Stimulated activated CD4-positive, alpha-beta T cell treated with anti-CD3 and anti-CD28 coated beads, Interleukin-12 subunit alpha, Interleukin-12 subunit beta, amount 100 ng/mL, for 24 hours (primary cell): ENCODE measurements around the gene NRP2.

Experiments
- DNase-seq, 2 experiments: peaks; one replicate each; pipeline ENCODE4 v3.0.0-alpha.2; 2020; ENCODE audit warnings: low read depth in 2 of 2

Gene NRP2

DNA sequence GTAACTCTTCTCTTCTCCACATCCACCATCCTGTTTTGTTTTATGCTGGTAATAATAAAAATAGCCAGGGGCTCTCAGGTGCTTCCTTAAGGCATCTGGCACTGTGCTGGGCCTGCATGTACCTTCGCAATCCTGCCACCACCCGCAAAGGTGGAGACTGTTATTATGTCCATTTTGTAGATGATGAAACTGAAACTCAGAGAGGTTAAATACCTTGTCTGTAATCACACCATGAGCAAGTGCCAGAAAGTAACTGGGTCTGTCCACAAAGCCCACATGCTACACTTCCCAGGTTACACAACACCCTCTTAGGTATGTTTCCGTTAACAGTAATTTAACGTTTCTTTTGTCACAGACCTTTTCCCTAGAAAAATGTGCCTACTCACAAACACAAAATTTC, 27.0 kb downstream of the NRP2 start:
- no peak for DNase-seq

- DNase-seq: no peak
Observed at GRCh38 chr2:205712508-205712907, 30.2 kb downstream of the NRP2 start.

DNA sequence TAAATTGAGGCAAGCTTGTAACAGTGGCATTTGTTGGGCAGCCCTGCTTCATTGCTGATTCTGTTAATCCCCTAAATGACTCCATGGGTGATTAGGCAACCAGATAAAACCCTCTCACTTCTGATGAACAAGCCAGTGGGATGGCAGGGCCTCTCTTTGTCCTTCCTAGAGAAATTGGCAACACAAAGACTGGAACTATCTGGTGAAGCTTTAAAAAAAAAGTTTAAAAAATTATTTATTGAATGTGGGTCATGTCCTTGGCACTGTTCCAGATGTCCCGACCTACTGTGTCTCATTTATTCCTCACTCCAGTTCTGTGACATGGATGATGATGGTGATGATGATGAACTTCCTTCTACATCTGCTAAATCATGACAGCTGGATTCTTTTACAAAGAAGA, 30.8 kb downstream of the NRP2 start:
- DNase-seq: no peak

DNA sequence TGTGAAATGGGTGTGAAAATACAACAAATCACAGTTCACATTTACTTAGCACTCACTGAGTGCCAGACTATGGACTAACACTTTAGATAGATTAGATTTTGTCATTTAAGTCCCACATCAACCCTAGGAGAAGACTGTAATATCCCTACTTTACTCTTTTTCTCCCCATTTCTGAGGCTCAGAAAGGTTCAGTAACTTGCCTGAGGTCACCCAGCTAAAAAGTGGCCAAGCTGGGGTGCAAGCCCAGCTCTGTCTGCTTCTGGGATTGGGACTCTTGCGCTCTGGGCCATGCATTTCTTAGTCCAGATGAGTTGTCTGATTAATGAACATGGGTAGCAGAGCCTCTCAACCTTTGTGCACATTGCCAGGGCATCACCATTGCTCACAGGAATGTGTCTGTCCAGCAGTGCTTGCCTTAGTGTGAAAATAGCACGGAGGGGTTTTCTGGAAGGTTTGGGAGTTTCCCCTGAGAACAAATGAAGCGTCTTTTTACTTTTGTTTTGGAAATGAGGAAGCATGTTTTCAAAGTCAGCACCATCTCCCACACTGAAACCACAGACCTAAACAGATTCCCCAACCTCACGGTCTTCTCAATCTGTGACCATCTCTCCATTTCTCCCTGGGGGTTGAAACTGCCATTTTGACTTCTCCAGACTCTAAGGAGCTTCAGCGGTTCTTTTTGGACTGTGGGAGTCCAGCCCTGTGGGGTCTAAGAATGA, 31.9 kb downstream of the NRP2 start:
- no peak for DNase-seq

DNA sequence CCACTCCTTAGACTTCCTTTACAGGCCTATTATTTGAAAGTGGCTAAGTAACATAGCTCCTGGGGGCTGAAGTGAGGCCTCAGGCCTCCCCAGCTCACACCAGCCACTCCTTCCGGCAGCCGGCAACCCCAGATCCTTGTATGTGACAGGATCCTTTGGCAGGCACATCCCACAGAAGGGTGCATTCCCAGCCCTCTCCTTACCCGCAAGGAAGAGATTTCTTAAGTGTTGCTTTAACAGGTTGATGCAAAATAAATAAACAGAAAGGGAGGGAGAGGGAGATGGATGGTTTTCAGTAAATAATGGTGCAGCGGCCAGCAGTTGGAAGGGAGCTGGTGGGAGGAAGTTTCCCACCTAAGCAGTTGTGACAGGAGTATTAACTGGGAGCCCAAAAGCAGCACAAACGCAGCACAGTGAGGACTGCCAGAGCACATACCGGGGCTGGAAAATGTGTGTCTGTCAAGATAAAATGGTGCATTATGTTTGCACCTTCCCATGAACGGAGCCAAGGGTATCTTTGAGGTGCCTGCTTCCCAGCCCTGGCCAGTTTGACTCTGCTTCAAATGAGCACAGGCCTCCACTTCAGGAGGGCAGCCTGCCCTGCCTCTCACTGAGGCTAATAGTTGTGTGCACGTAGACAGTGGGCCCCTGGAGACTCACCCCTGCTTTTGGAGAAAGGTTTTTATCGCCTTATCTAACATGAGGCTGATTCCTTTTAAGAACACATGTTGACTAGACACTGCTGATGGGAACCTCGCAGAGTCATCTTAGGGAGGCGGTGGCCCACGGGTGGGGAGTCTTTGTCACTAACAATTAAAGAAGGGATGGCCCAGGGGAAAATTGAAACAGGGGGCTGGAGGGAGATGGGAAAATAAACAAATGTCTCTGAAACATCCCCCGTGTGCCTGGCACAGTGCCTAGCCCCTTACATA, 32.8 kb downstream of the NRP2 start:
- no peak for DNase-seq

DNA sequence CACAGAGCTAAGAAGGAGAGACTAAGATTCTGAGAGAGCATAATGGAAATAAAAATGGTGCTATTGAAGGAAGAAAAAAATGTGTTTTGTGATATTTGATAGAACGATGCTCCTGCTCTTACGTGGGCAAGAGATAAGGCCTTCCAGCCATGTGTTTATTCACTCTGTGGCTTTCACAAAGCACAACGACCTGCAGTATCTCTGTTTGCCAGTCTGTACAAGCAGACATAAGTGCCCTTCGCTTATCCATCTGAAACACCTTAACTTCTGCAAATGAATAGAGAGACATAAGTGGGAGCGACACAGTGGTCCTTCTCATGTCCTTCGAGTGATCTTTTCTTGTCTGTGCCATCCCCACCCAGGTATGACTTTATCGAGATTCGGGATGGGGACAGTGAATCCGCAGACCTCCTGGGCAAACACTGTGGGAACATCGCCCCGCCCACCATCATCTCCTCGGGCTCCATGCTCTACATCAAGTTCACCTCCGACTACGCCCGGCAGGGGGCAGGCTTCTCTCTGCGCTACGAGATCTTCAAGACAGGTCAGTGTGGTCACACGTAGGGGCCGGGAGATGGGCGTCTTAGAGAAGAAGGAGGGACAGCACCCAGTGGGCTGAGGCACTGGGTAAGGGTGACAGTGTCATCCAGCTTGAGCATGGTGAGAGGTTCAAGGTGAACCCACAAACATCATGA, 33.7 kb downstream of the NRP2 start:
- DNase-seq: no peak

GRCh38 chr2:205717175-205717846, 35.0 kb downstream of the NRP2 start:
- DNase-seq: no peak

- DNase-seq: no peak
Observed at GRCh38 chr2:205717999-205718398, 35.7 kb downstream of the NRP2 start.

GRCh38 chr2:205719847-205720246, 37.5 kb downstream of the NRP2 start:
- DNase-seq: no peak

- no peak for DNase-seq
Observed at GRCh38 chr2:205720451-205720902, 38.2 kb downstream of the NRP2 start.

GRCh38 chr2:205721057-205721449, 38.8 kb downstream of the NRP2 start:
- DNase-seq: no peak

- DNase-seq: no peak
Observed at GRCh38 chr2:205722283-205722918, 40.1 kb downstream of the NRP2 start.

- DNase-seq: no peak
Observed at GRCh38 chr2:205723179-205723578, 40.9 kb downstream of the NRP2 start.

DNA sequence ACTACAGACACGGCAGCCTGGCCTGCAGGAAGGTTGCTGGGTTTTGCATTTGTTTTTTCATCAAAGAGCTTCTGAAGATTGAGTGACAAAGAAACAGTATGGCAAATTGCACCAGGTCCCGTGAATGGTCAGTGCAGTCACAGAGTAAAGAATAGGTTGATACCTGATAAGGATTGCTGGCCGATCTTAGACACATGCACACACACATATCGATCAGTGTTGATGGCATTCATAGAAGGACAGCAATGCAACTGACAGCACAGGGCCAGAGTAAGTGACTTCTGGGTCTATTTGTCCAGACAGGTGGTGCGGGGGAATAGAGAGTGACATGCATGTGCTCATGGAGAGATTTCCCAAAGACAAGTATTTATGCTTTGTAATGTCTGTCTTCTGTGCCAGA, 42.8 kb downstream of the NRP2 start:
- DNase-seq: no peak

- no peak for DNase-seq
Observed at GRCh38 chr2:205726506-205726905, 44.2 kb downstream of the NRP2 start.

DNA sequence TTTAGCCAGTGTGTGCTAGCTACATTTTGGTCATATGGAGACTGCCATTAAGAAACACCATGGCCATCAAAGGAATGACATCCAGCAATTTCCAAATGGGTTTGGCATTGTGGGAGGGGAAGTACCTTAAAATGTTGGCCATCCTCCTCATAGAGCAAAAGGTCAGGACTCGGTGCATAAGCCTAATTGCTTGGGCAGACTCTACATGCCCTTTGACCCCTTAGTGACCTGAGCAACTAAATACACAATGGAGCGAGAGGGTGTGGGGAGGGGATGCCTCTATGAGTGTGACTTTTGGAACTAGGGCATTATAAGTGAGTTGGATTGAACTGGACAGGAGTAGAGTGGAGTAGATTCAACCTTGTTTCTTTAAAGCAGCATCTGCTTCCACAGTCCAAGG, 44.9 kb downstream of the NRP2 start:
- DNase-seq: no peak

DNA sequence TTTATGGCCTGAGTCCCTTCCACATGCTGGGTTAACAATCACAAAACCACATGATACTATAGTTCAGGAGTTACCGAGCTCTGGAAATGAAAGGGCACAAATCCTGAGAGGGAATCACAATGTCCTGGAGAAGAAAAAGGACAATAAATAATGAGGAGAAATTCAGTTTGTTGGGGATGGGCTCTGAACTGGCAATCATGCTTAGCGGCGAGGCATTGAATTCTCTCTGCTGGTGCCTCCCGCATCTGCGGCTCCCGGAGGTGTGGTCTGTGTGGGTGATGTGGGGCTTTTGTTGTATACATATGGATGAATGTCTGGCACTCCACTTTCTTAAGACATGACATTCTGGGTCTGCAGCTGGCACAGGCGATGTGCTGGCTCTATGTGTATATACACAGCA, 46.1 kb downstream of the NRP2 start:
- DNase-seq: no peak

- DNase-seq: no peak
Observed at GRCh38 chr2:205730191-205730590, 47.9 kb downstream of the NRP2 start.

- DNase-seq: no peak
Observed at GRCh38 chr2:205730701-205731582, 48.6 kb downstream of the NRP2 start.

DNA sequence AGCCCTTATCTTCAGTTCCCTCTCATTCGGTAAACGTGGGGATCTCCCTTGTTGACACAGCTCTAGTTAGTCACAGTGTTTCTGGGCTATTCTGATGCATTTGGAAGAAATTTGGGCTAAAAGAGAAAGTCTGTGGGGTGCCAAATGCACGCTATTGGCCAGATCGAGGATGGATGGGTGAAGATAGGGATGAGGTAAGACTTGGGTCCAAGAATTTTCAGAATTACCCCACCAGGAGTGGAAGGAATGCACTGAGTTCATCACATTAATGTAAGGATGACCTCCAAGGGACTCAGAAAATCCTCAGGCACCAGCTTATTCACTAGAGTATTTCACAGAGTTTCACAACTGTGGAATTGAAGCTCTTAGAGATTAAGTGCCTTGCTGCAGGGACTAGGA, 49.3 kb downstream of the NRP2 start:
- DNase-seq: no peak
